Embryonic facial prominence (tissue), 1 donor: ENCODE measurements around the gene NCAPD2.

Experiments used
- DNase-seq: peaks from one replicate; pipeline ENCODE4 v3.0.0-alpha.2; 2016; ENCODE audit errors: extremely low spot score

Gene NCAPD2

GRCh38 chr12:6574576-6575295, 80.8 kb downstream of the NCAPD2 start:
- DNase-seq = no peak

- DNase-seq = no peak
Measured at GRCh38 chr12:6575648-6576047, 81.7 kb downstream of the NCAPD2 start.
